ENCODE measurements around the gene MRPL4. TPM values are rescaled to one million over a fixed set of nuclear protein-coding genes. Genes with fewer than 3 reads are reported as not detected.

Gene MRPL4
- polyA plus RNA-seq, 1 of the 3 experiments (the other 2 are of a cell fraction): 110 TPM

DNA sequence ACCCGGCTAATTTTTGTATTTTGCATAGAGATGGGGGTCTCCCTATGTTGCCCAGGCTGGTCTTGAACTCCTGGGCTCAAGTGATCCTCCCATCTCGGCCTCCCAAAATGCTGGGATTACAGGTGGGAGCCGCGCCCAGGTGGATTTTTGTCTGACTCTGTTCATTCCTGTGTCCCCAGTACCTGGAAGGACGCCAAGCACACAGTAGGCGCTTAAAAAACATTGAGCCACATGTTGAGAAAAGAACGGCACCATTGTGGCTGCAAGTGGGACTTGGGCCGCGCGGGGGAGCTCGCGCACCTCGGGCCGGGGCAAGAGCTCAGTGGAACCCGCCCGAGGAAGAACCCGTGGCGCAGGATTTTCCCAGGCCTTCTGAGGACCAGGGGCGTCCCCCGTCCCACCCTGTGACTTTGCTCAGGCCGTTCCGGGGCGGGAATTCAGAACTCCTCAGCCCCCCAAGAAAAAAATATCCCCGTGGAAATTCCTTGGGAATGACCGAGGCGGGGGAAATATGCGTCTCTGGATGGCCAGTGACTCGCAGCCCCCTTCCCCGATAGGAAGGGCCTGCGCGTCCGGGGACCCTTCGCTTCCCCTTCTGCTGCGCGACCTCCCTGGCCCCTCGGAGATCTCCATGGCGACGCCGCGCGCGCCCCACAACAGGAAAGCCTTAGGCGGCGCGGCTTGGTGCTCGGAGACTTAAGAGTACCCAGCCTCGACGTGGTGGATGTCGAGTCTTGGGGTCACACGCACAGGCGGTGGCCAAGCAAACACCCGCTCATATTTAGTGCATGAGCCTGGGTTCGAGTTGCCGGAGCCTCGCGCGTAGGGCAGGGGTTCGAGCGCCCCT is 17.5 kb downstream of the MRPL4 start:
- Histone ChIP-seq H3K9me3 (no peaks in the 10 kb centered on the region), H3K27me3 (ENCODE audit: insufficient read depth) (no peaks in the 10 kb centered on the region), H3K27ac (ENCODE audit: low read depth in 2 of 2, low read length in 1 of 2) (no peak overlapping the region), H4K20me1 (ENCODE audit: insufficient read depth) (no peaks in the 10 kb centered on the region), H3K36me3 (replicated peaks in 1 of 2; ENCODE audit: control insufficient read depth in 1 of 2, insufficient read depth in 2 of 2, low read length in 1 of 2) (no peaks in the 10 kb centered on the region), H3K79me2 (ENCODE audit: insufficient read depth) (no peaks in the 10 kb centered on the region), H3F3A (replicated peaks; ENCODE audit: insufficient read depth) (peaks cover 2% of the 10 kb centered on the region), H3K9ac (no peak overlapping the region), H3K4me2 (peak overlapping the region; percentile 59), H3K9me2 (no peaks in the 10 kb centered on the region), H3K4me3 (ENCODE audit: low read depth in 2 of 2, low read length in 1 of 2) (peak overlapping the region; percentile 23 to 24; a peak in 3 of 4 replicates), H3K4me1 (ENCODE audit: control insufficient read depth in 1 of 2, insufficient read depth in 2 of 2, low read depth in 1 of 2, low read length in 1 of 2) (peaks cover 0 to 4% of the 10 kb centered on the region in 2 experiments; a peak in 2 of 4 replicates), H2AFZ (ENCODE audit: low read depth) (peak overlapping the region; percentile 72; the same call in 1 of the 2 replicates)
- CTCF ChIA-PET: interaction anchor here (0.6 to 17.2 kb wide), 26 partner anchors 11 to 183 kb away, joined by 3 to 596 read pairs (median 4); partner anchors contain the start of genes CDC37, FDX2, ICAM4 and ICAM5
- POLR2A ChIA-PET: interaction anchor here (1.3 to 1.4 kb wide), 2 partner anchors 11 to 119 kb away, joined by 4 to 10 read pairs; no protein-coding TSS in a partner anchor
- 12% methylated on average over 27 of the region's 59 CpGs for WGBS (ENCODE audit: low lambda C conversion rate)
- TF ChIP-seq SMC3 (IDR thresholded peaks at IDR 0.05; ENCODE audit: low read depth, low read length) (peak; percentile 90), MXI1 (IDR thresholded peaks at IDR 0.05; ENCODE audit: low read depth, low read length) (no peak), RAD21 (IDR thresholded peaks at IDR 0.05; ENCODE audit: low read length) (peak; percentile 93), NFIC (IDR thresholded peaks at IDR 0.05; ENCODE audit: borderline replicate concordance) (no peak)
- TF ChIP-seq, protein P1, sequence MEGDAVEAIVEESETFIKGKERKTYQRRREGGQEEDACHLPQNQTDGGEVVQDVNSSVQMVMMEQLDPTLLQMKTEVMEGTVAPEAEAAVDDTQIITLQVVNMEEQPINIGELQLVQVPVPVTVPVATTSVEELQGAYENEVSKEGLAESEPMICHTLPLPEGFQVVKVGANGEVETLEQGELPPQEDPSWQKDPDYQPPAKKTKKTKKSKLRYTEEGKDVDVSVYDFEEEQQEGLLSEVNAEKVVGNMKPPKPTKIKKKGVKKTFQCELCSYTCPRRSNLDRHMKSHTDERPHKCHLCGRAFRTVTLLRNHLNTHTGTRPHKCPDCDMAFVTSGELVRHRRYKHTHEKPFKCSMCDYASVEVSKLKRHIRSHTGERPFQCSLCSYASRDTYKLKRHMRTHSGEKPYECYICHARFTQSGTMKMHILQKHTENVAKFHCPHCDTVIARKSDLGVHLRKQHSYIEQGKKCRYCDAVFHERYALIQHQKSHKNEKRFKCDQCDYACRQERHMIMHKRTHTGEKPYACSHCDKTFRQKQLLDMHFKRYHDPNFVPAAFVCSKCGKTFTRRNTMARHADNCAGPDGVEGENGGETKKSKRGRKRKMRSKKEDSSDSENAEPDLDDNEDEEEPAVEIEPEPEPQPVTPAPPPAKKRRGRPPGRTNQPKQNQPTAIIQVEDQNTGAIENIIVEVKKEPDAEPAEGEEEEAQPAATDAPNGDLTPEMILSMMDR (IDR thresholded peaks at IDR 0.05): peak; percentile 93
- peak; percentile 91 for DNase-seq

- CTCF ChIA-PET: interaction anchor here (0.7 to 17.2 kb wide), 23 partner anchors 10 to 243 kb away, joined by 3 to 596 read pairs (median 8); partner anchors contain the start of genes CDC37, FDX2, ICAM4 and ICAM5
- Histone ChIP-seq H3K4me1 (ENCODE audit: control insufficient read depth in 1 of 2, insufficient read depth in 2 of 2, low read depth in 1 of 2, low read length in 1 of 2) (peaks cover 0 to 4% of the 10 kb centered on the region in 2 experiments; a peak in 2 of 4 replicates), H3K36me3 (replicated peaks in 1 of 2; ENCODE audit: control insufficient read depth in 1 of 2, insufficient read depth in 2 of 2, low read length in 1 of 2) (no peaks in the 10 kb centered on the region), H3K4me2 (peak overlapping the region; percentile 59), H3K27ac (ENCODE audit: low read depth in 2 of 2, low read length in 1 of 2) (no peak overlapping the region), H3K27me3 (ENCODE audit: insufficient read depth) (no peaks in the 10 kb centered on the region), H4K20me1 (ENCODE audit: insufficient read depth) (no peaks in the 10 kb centered on the region), H3K9ac (no peak overlapping the region), H3K4me3 (ENCODE audit: low read depth in 2 of 2, low read length in 1 of 2) (peak overlapping the region; percentile 26 to 27; a peak in 3 of 4 replicates), H3K9me2 (no peaks in the 10 kb centered on the region), H3F3A (replicated peaks; ENCODE audit: insufficient read depth) (peaks cover 2% of the 10 kb centered on the region), H3K79me2 (ENCODE audit: insufficient read depth) (no peaks in the 10 kb centered on the region), H3K9me3 (no peaks in the 10 kb centered on the region), H2AFZ (ENCODE audit: low read depth) (peak overlapping the region; percentile 73; the same call in 1 of the 2 replicates)
- DNase-seq: peak; percentile 39
- POLR2A ChIA-PET: interaction anchor here (1.3 to 1.4 kb wide), 3 partner anchors 12 to 119 kb away, joined by 3 to 10 read pairs (median 4); no protein-coding TSS in a partner anchor
- TF ChIP-seq FOSL2 (IDR thresholded peaks at IDR 0.05; ENCODE audit: borderline replicate concordance, low read depth) (no peak), EP300 (IDR thresholded peaks at IDR 0.05; ENCODE audit: borderline replicate concordance in 1 of 2, low read depth in 1 of 2, low read length in 1 of 2) (no peak), ELF1 (IDR thresholded peaks at IDR 0.05) (no peak), YY1 (IDR thresholded peaks at IDR 0.05; ENCODE audit: low read depth) (no peak), MXI1 (IDR thresholded peaks at IDR 0.05; ENCODE audit: low read depth, low read length) (no peak), RAD21 (IDR thresholded peaks at IDR 0.05; ENCODE audit: low read length) (no peak), POLR2AphosphoS5 (IDR thresholded peaks at IDR 0.05; ENCODE audit: low read depth, low read length) (no peak)
- TF ChIP-seq, protein P2, sequence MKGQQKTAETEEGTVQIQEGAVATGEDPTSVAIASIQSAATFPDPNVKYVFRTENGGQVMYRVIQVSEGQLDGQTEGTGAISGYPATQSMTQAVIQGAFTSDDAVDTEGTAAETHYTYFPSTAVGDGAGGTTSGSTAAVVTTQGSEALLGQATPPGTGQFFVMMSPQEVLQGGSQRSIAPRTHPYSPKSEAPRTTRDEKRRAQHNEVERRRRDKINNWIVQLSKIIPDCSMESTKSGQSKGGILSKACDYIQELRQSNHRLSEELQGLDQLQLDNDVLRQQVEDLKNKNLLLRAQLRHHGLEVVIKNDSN (IDR thresholded peaks at IDR 0.05; ENCODE audit: borderline replicate concordance, low read depth): no peak
- 25% methylated on average over 26 of the region's 37 CpGs for WGBS (ENCODE audit: low lambda C conversion rate)
Measured at GRCh38 chr19:10270180-10270615, 18.2 kb downstream of the MRPL4 start.
